Endometrial microvascular endothelial cells (primary cell): Measurements from ENCODE around the gene DCUN1D3. TPM values are rescaled to one million over a fixed set of nuclear protein-coding genes. Genes with fewer than 3 reads are reported as not detected.
"Not testable (repeated sequence)": the region's sequence is repeated elsewhere in the genome, so short reads cannot be mapped to it uniquely, and the experiment has no call there.

Experiments
- in situ Hi-C: cut with HindIII; loops from 2 replicates; pipeline ENCODE4 v1.10.0; 2017; ENCODE audit warnings: low sequenced_read_pairs, low pct_unique_long_range_greater_than_20kb; ENCODE audit errors: inconsistent ontology term
- total RNA-seq: library from RNA; depleted of rRNA; stranded (reverse); fragments of >200 nt; gene quantifications from one replicate; pipeline ENCODE4 v1.2.3, GENCODE V29; 2015; ENCODE audit errors: inconsistent ontology term

DCUN1D3 gene
- total RNA-seq, 1 donor from 2014 or later: 37.7 TPM

DNA sequence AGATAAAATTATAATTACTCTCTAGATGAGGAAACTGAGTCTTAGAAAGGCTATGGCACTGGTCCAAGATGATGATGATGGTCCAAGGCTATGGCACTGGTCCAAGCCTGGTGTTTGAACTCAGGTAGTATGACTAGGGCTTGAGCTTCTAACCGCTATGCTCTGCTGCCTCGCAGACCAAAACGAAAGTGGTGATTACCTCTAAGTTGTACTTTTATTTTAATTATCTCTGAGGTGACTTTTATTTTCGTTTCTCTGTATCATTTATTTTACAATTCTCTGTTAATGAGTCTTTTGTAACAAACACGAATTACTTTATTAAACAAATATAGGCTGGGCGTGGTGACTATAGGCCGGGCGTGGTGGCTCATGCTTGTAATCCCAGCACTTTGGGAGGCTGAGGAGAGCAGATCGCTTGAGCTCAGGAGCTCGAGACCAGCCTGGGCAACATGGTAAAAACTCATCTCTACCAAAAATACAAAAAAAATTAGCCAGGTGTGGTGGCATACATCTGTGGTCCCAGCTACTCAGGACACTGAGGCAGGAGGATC, 88.2 kb downstream of the DCUN1D3 start:
- in situ Hi-C loops: no loop called here

DNA sequence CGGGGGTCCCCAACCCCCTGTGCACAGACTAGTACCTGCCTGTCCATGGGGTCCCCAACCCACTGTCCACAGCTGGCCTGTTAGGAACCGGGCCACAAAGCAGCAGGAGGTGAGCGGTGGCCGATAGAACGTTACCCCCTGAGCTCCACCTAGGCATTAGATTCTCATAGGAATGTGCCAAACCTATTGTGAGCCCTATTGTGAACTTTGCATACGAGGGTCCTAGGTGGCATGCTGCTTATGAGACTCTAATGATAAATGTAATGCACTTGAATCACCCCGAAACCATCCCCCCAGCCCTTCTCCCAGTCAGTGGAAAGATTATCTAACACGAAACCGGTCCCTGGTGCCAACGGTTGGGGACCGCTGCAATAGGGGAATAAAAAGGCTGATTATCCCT, 92.3 kb downstream of the DCUN1D3 start:
- in situ Hi-C loops: no loop called here

DNA sequence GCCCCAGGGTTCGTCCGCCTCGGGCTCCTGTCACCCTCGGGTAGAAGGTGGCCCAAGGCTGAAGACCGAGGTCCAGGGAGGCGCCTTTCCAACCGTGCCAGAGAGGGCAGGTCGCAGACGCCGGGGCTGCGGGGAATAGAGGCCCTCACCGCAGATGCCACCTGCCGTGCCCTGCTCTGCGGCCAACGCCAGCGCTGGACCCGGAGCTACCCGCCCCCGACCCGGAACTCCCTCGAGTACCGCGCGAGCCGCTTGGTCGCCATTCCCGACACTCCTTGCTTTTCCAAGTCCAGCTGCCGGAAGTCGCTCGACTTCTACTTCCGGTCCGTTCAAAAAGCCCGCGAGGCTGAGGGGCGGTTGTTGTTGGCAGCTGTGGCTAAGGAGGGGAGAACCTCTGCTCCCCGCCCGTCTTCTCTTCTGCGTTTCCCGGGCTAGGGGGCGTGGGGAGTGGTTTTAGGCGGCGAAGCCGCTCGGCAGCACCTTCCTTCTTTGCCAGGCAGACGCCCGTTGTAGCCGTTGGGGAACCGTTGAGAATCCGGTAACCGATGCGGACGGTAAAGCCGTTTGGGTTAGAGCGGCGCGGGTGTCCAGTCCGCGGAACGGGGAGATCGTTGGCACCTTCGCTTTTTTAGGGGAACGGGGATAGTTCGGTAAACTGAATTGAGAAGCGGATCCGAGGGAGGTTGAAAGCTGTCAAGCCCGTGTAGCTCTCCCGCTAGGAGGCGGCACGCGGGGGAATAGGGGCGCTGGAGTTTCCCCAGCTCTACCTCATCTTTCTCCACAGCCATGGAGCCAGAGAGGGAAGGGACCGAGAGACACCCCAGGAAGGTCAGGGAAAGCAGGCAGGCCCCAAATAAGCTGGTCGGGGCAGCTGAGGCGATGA, 93.7 kb downstream of the DCUN1D3 start, which contains the start of the genes ERI2 and REXO5:
ERI2 (minus strand) TSS at position 305 of the 883 bp plus-strand sequence; CDS start at position 263, 42 bp downstream.
REXO5 (plus strand) TSS at position 360 of the 883 bp plus-strand sequence; CDS start at position 787, 427 bp downstream.
- in situ Hi-C loops: no loop called here

DNA sequence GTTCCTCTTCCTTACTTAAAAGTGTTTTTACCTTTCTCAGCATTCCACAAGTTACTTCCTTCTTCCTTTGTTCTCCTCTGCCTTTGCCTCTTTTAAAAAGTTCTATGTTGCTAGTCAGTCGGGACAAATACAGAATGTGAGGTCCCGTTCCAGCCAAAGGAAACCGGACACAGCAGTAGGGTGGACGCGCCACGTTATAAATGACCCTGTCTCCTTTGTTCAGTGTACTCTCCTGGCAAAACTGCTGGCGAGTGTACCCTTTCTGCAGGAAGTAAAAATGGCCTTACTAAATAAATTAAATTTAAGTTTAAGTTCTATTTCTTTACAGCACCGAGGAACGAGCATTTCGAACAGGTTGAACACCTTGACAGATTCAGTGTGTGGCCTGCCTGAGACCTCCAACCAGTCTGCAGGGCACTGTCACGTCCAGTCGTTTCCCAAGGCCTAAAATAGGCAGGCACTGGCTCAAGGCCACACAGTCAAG, 94.4 kb downstream of the DCUN1D3 start:
- in situ Hi-C loops: not testable (repeated sequence)

Other genes starting within 250 kb of the DCUN1D3 start
- not detected for gene ACSM1, start 202.7 kb downstream of the DCUN1D3 start, total RNA-seq
- 20.6 TPM for gene THUMPD1, start 158.5 kb downstream of the DCUN1D3 start, total RNA-seq
- gene ACSM3, start 136.3 kb downstream of the DCUN1D3 start, total RNA-seq: not detected
- gene ERI2, start 93.9 kb downstream of the DCUN1D3 start, total RNA-seq: 27.0 TPM
- gene REXO5, start 93.8 kb downstream of the DCUN1D3 start, total RNA-seq: 4.4 TPM
- gene LYRM1, start 413 bp upstream of the DCUN1D3 start, total RNA-seq: 65.9 TPM